HCT116 (cell line): ENCODE results near the gene ADAMTS20.

ENCODE experiments used
- ELF1 ChIP-seq: IDR thresholded peaks from 2 replicates; pipeline ENCODE4 v1.6.1; 2012; ENCODE audit warnings: low read depth, borderline replicate concordance
- EZH2 ChIP-seq: fragments of 200-600 bp; sonication (generic); IDR thresholded peaks from 2 replicates; pipeline ENCODE4 v1.6.1; 2017; ENCODE audit warnings: antibody characterized with exemption, mixed run types
- POLR2A ChIP-seq: IDR thresholded peaks from 2 replicates; pipeline ENCODE4 v1.7.0; 2011; ENCODE audit warnings: borderline replicate concordance; ENCODE audit not compliant: insufficient read depth, insufficient read length; ENCODE audit errors: extremely low read depth
- POLR2AphosphoS5 ChIP-seq: IDR thresholded peaks from 2 replicates; pipeline ENCODE4 v1.6.1; 2011; ENCODE audit warnings: mild to moderate bottlenecking, low read depth, low read length, moderate library complexity
- RAD21 ChIP-seq: IDR thresholded peaks from 2 replicates; pipeline ENCODE4 v1.6.1; 2012; ENCODE audit warnings: low read depth, mild to moderate bottlenecking
- SP1 ChIP-seq: IDR thresholded peaks from 2 replicates; pipeline ENCODE4 v1.6.1; 2012; ENCODE audit warnings: low read depth
- TCF7L2 ChIP-seq: IDR thresholded peaks from 2 replicates; pipeline ENCODE4 v1.7.0; 2011; ENCODE audit warnings: borderline replicate concordance, inconsistent platforms; ENCODE audit not compliant: insufficient read depth, insufficient read length; ENCODE audit errors: extremely low read depth
- ZFX ChIP-seq: fragments of 450-650 bp; IDR thresholded peaks from 2 replicates; pipeline ENCODE4 v1.6.1; 2017
- ZNF274 ChIP-seq: fragments of 200-500 bp; sonication (Bioruptor generic); IDR thresholded peaks from 2 replicates; pipeline ENCODE4 v1.6.1; 2014; ENCODE audit warnings: mild to moderate bottlenecking, low read depth, low read length, inconsistent platforms
- TF ChIP-seq, protein P1 (sequence below), 3 experiments: fragments of 200-600 bp in 1 of 3; sonication (generic) in 1 of 3; IDR thresholded peaks in 2 of 3; conservative IDR thresholded peaks in 1 of 3; 2 replicates each; pipeline ENCODE4 v1.5.1; 2012 to 2017; ENCODE audit warnings: low read depth in 2 of 3, low read length in 2 of 3, antibody characterized with exemption in 1 of 3, borderline replicate concordance in 1 of 3, control low read depth in 1 of 3, mild to moderate bottlenecking in 1 of 3, mixed read lengths in 1 of 3, mixed run types in 1 of 3, moderate library complexity in 1 of 3; ENCODE audit not compliant: insufficient read depth in 1 of 3
- TF ChIP-seq, protein P2 (sequence below): IDR thresholded peaks from 2 replicates; pipeline ENCODE4 v1.6.1; 2012; ENCODE audit warnings: low read depth
- TF ChIP-seq, protein P3 (sequence below): IDR thresholded peaks from 2 replicates; pipeline ENCODE4 v1.6.1; 2012

DNA sequence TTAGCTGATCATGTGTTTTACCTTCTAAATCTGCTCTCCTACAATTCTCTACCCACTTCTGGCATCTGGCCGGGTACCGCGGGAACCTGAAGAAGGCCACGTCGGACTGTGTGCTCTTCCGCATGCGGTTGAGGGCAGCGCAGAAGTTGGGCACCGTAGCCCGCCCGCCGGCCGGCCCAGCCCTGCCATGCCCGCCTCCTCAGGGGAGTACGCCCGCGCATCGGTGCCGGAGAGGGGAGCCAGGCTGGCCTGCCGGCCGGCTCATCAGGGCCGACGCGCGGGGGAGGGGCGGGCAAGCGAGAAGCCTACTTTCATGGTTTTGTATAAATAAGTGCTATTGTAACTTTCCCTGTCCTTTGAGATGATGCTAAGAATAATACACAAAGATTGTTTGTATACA lies 19.9 kb upstream of the ADAMTS20 start:
- TF ChIP-seq ZFX (no peak), POLR2A (no peak), EZH2 (no peak), POLR2AphosphoS5 (no peak), SP1 (no peak), ELF1 (no peak), TCF7L2 (no peak), RAD21 (no peak), ZNF274 (no peak)
- TF ChIP-seq, protein P1, sequence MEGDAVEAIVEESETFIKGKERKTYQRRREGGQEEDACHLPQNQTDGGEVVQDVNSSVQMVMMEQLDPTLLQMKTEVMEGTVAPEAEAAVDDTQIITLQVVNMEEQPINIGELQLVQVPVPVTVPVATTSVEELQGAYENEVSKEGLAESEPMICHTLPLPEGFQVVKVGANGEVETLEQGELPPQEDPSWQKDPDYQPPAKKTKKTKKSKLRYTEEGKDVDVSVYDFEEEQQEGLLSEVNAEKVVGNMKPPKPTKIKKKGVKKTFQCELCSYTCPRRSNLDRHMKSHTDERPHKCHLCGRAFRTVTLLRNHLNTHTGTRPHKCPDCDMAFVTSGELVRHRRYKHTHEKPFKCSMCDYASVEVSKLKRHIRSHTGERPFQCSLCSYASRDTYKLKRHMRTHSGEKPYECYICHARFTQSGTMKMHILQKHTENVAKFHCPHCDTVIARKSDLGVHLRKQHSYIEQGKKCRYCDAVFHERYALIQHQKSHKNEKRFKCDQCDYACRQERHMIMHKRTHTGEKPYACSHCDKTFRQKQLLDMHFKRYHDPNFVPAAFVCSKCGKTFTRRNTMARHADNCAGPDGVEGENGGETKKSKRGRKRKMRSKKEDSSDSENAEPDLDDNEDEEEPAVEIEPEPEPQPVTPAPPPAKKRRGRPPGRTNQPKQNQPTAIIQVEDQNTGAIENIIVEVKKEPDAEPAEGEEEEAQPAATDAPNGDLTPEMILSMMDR (IDR thresholded peaks at IDR 0.05 in 2 of 3, conservative IDR thresholded peaks at IDR 0.05 in 1 of 3; ENCODE audit: borderline replicate concordance in 1 of 3, insufficient read depth in 1 of 3, low read depth in 2 of 3, low read length in 2 of 3): no peak
- TF ChIP-seq, protein P2, sequence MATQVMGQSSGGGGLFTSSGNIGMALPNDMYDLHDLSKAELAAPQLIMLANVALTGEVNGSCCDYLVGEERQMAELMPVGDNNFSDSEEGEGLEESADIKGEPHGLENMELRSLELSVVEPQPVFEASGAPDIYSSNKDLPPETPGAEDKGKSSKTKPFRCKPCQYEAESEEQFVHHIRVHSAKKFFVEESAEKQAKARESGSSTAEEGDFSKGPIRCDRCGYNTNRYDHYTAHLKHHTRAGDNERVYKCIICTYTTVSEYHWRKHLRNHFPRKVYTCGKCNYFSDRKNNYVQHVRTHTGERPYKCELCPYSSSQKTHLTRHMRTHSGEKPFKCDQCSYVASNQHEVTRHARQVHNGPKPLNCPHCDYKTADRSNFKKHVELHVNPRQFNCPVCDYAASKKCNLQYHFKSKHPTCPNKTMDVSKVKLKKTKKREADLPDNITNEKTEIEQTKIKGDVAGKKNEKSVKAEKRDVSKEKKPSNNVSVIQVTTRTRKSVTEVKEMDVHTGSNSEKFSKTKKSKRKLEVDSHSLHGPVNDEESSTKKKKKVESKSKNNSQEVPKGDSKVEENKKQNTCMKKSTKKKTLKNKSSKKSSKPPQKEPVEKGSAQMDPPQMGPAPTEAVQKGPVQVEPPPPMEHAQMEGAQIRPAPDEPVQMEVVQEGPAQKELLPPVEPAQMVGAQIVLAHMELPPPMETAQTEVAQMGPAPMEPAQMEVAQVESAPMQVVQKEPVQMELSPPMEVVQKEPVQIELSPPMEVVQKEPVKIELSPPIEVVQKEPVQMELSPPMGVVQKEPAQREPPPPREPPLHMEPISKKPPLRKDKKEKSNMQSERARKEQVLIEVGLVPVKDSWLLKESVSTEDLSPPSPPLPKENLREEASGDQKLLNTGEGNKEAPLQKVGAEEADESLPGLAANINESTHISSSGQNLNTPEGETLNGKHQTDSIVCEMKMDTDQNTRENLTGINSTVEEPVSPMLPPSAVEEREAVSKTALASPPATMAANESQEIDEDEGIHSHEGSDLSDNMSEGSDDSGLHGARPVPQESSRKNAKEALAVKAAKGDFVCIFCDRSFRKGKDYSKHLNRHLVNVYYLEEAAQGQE: no peak
- TF ChIP-seq, protein P3, sequence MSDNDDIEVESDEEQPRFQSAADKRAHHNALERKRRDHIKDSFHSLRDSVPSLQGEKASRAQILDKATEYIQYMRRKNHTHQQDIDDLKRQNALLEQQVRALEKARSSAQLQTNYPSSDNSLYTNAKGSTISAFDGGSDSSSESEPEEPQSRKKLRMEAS: no peak
